ENCODE measurements around the gene SLC35F5. TPM values are rescaled to one million over a fixed set of nuclear protein-coding genes. Genes with fewer than 3 reads are reported as not detected.

The SLC35F5 gene
- total and polyA plus RNA-seq, 2 experiments from 2014 or later = 10.9 to 30.5 TPM

GRCh38 chr2:113797237-113797636 is 40.8 kb upstream of the SLC35F5 start:
- no peak for ATAC-seq
- Histone ChIP-seq H3K4me2 (no peak overlapping the region), H3K36me3 (ENCODE audit: insufficient read depth) (no peaks in the 10 kb centered on the region), H3K9me2 (ENCODE audit: insufficient read depth) (no peaks in the 10 kb centered on the region), H3K27me3 (ENCODE audit: insufficient read depth) (no peaks in the 10 kb centered on the region), H3K79me2 (replicated peaks; ENCODE audit: insufficient read depth) (no peaks in the 10 kb centered on the region), H3F3A (replicated peaks; ENCODE audit: low read depth) (no peaks in the 10 kb centered on the region), H2AFZ (no peak overlapping the region), H3K27ac (ENCODE audit: low read depth) (no peak overlapping the region), H4K20me1 (replicated peaks; ENCODE audit: insufficient read depth) (no peaks in the 10 kb centered on the region), H3K4me1 (ENCODE audit: insufficient read depth) (no peaks in the 10 kb centered on the region), H3K4me3 (no peak overlapping the region)
- peaks cover 6% of the 10 kb centered on the region for H3K4me1 Mint-ChIP-seq
- peaks cover 2% of the 10 kb centered on the region for H3K27me3 Mint-ChIP-seq (ENCODE audit: insufficient read depth, low read depth, poor library complexity)
- no peak overlapping the region for H3K4me3 Mint-ChIP-seq
- TF ChIP-seq JUNB (IDR thresholded peaks at IDR 0.05; ENCODE audit: unreplicated experiment) = no peak
- no peak for TF ChIP-seq POLR2AphosphoS5 (IDR thresholded peaks at IDR 0.05; ENCODE audit: low read depth)
- no peak for TF ChIP-seq EZH2 (IDR thresholded peaks at IDR 0.05; ENCODE audit: low read depth, unreplicated experiment)
- no peak for TF ChIP-seq ZNF114 (CRISPR knock-in tag; IDR thresholded peaks at IDR 0.05)
- no peak for TF ChIP-seq STAT1 (IDR thresholded peaks at IDR 0.05; ENCODE audit: unreplicated experiment)
- no peak for TF ChIP-seq REST (IDR thresholded peaks at IDR 0.05; ENCODE audit: unreplicated experiment)
- TF ChIP-seq, protein P1, sequence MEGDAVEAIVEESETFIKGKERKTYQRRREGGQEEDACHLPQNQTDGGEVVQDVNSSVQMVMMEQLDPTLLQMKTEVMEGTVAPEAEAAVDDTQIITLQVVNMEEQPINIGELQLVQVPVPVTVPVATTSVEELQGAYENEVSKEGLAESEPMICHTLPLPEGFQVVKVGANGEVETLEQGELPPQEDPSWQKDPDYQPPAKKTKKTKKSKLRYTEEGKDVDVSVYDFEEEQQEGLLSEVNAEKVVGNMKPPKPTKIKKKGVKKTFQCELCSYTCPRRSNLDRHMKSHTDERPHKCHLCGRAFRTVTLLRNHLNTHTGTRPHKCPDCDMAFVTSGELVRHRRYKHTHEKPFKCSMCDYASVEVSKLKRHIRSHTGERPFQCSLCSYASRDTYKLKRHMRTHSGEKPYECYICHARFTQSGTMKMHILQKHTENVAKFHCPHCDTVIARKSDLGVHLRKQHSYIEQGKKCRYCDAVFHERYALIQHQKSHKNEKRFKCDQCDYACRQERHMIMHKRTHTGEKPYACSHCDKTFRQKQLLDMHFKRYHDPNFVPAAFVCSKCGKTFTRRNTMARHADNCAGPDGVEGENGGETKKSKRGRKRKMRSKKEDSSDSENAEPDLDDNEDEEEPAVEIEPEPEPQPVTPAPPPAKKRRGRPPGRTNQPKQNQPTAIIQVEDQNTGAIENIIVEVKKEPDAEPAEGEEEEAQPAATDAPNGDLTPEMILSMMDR (conservative IDR thresholded peaks at IDR 0.05; ENCODE audit: low read depth in 2 of 2) = no peak
- no peak for TF ChIP-seq EZH2phosphoT487 (IDR thresholded peaks at IDR 0.05; ENCODE audit: unreplicated experiment)
- TF ChIP-seq ZNF331 (CRISPR knock-in tag; IDR thresholded peaks at IDR 0.05; ENCODE audit: low read depth) = no peak
- no peak for TF ChIP-seq CREB1 (CRISPR knock-in tag; IDR thresholded peaks at IDR 0.05; ENCODE audit: low read depth)
- no peak for TF ChIP-seq NANOG (IDR thresholded peaks at IDR 0.05; ENCODE audit: borderline replicate concordance)
- TF ChIP-seq, protein P2, sequence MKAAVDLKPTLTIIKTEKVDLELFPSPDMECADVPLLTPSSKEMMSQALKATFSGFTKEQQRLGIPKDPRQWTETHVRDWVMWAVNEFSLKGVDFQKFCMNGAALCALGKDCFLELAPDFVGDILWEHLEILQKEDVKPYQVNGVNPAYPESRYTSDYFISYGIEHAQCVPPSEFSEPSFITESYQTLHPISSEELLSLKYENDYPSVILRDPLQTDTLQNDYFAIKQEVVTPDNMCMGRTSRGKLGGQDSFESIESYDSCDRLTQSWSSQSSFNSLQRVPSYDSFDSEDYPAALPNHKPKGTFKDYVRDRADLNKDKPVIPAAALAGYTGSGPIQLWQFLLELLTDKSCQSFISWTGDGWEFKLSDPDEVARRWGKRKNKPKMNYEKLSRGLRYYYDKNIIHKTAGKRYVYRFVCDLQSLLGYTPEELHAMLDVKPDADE (IDR thresholded peaks at IDR 0.05) = no peak
- no peak for TF ChIP-seq ZNF462 (CRISPR knock-in tag; IDR thresholded peaks at IDR 0.05)
- no peaks in the 10 kb centered on the region for H3K9me3 Mint-ChIP-seq
- no peak for DNase-seq (ENCODE audit: low spot score)
- no peaks in the 10 kb centered on the region for H3K36me3 Mint-ChIP-seq (ENCODE audit: low read depth)
- H3K27ac Mint-ChIP-seq = no peak overlapping the region

All from GM23338 (cell line).